Measurements from ENCODE around the gene CCT5.
"Not testable (repeated sequence)": the region's sequence is repeated elsewhere in the genome, so short reads cannot be mapped to it uniquely, and the experiment has no call there.

The CCT5 gene

DNA sequence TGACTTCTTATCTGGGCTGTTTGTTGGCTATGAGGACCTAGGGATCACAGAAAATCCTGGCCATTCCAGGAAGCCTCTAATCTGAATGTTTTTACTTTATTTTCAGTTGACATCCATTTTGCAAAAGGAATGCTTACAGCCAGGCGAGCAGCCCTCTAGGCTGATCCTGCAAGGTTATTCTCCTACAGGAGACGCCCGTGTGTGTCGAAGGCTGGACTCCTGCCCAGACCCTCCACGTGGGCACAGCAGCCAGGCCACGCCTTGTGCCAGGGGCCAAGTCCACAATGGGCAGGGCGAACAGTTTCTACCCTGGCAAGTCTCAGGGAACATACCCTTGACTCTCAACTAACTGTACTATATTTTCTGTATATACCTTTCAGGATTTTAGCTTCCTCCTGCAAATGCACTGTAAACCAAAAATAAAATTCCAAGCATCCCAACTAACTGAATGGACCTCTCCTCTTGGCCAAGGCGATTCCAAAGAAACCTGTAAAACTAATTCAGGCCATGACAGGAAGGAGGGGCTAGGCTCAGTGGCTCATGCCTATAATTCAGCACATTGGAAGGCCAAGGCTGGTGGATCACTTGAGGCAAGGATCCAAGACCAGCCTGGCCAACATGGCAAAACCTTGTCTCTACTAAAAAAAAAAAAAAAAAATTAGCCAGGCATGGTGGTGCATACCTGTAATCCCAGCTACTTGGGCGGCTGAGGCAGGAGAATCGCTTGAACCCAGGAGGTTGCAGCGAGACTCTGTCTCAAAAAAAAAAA lies 51.9 kb downstream of the CCT5 start:
- DNase-seq (ENCODE audit: low read depth, low spot score), result no peak

DNA sequence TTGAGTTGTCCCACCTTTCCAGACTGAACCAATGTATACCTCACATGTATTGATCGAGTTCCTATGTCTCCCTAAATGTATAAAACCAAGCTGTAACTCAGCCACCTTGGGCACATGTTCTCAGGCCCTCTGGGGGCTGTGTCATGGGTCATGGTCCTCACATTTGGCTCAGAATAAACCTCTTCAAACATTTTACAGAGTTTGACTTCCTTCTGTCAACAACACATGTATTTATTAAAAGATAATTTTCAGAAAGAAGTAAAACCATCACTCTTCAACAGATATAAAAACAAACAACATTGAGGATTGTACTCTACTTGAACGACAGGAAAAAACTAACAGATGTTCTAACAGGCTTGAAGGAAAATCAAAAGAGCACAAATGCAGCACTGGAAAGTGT lies 53.1 kb downstream of the CCT5 start:
- DNase-seq (ENCODE audit: low read depth, low spot score), result no peak

DNA sequence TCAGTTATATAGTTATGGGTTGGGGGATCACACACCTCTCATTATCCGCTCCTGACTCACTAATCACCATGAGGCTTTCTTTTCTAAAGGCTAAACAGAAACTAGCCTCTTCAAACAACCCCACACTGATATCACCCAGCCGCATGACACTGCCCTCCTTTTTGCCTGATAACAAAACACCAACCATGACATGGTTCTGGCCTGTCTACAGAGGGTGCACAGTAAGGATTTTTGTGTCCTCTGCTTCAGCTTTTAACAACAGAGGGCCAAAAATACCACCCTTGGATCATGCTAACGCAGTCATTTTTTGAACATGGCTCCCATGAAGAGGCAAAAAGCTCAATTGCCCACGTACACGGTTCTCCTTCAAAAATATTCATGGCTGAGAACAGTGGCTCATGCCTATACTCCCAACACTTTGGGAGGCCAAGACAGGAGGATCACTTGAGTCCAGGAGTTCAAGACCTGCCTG lies 53.7 kb downstream of the CCT5 start:
- DNase-seq (ENCODE audit: low read depth, low spot score), result no peak

DNA sequence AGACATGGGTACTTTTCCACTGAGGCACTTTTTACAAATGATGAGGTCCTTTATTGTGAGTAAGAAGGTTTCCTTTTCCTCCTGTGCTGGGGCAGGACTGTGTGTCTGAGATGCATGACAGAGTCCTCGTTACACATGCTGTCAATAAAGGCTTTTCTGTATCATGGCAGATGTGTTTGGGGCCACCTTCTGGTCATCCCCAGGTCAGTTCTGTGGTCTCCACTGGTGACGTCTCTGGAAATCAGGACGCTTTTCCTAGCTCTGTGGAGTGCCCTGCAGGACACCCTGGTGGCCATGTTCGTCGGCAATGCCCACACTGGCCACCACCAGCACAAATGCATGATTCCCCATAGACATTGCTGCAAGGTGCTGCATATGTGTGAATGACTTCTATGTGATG lies 54.9 kb downstream of the CCT5 start:
- no peak for DNase-seq (ENCODE audit: low read depth, low spot score)

DNA sequence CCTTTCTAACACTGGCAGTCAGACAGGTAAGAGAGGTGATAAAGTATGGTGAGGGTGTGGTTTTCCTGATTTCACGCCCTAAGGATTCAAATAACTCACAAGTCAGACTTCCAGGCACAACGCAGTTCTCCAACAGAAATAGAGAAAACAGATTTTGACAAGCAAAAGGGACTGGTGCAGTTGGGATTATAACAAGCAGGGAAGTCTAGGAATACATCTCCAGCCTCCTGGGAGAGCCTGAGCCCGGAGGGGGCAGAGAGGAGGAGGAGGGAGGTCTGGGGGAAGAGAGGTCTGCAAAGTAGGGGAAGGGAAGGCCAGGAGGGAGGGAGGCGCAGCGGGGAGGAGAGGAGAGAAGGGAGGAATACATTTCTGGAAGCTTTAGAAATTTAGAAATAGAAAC lies 56.0 kb downstream of the CCT5 start:
- DNase-seq (ENCODE audit: low read depth, low spot score), result no peak

DNA sequence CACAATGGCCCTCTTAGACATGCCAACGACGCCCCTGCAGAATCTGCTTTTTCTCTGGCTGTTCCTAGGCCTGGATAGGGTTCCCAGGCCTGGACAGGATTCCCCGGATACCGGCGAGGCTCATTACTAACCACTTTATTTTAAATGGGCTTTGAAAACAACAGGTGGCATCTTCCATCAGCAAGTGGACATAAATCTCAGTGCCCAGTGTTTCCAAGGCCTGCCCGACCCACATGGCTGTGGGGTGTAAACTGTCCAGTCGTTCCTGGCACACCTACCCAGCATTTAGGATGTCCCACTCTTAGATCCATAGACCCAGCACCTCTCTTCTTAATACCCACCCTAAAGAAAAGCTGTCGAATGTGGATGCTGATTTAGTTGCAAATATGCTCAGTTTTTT lies 56.7 kb downstream of the CCT5 start:
- DNase-seq (ENCODE audit: low read depth, low spot score), result no peak

DNA sequence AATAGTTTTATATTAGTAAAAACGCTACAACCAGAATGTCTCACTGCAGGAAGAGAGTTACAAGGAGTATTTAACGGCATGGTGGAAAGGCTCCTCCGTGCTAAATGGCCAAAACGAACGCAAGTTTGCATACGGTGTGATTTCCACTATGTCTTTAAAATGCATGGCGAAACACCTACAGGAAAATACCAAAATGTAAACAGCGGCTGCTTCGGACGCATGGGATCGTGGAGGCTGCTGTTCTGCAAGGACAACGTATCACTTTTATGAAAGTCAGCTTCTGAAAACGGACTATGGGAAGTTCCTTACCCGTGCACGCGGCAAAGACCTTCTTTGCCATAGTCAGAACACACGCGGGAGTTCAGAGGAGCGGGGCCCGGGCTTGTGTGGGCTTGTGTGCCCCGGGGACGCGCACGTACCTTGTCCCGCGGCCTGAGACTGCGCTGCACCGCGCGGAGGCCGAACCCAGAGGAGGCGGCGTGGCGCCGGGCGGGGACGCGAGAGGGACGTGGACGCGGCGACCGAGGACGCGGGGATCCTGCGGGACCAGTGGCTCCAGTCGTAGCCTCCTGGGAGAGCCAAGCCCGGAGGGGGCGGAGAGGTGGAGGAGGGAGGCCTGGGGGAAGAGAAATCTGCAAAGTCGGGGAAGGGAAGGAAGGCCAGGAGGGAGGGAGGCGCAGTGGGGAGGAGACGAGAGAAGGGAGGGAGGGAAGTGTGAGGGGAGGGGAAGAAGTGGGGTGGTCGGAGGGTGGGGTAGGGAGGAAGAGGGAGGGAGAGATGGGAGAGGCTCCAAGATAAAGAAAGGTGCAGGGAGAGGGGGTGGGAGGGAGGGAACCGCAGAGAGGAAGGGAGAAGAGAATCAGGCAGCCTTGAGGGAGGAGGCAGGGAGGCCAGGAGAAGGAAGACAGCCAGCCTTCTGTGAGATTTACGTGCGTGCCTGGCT lies 57.4 kb downstream of the CCT5 start, which contains the start of gene CMBL:
TSS of gene CMBL (minus strand) at position 697 of the 943 bp plus-strand sequence. CDS start 17,140 bp downstream, outside the sequence.
- DNase-seq (ENCODE audit: low read depth, low spot score), result peak; percentile 57

DNA sequence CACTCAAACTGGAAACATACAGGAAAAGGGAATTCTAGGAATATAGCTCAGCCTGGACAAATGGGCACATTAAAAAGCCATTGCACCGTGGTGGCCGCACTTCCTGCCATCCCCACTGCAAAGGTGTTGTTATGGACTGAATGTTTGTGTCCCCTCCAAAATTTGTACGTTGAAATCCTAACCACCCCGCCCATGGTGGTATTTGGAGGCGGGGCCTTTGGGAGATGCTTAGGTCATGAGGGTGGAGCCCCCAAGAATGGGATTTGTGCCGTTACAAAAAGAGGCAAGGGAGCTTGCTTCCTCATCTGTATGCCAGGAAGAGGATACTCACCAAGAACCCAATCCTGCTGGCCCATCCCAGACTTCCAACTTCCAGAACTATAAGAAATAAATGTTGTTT lies 58.8 kb downstream of the CCT5 start:
- peak; percentile 17 for DNase-seq (ENCODE audit: low read depth, low spot score)

DNA sequence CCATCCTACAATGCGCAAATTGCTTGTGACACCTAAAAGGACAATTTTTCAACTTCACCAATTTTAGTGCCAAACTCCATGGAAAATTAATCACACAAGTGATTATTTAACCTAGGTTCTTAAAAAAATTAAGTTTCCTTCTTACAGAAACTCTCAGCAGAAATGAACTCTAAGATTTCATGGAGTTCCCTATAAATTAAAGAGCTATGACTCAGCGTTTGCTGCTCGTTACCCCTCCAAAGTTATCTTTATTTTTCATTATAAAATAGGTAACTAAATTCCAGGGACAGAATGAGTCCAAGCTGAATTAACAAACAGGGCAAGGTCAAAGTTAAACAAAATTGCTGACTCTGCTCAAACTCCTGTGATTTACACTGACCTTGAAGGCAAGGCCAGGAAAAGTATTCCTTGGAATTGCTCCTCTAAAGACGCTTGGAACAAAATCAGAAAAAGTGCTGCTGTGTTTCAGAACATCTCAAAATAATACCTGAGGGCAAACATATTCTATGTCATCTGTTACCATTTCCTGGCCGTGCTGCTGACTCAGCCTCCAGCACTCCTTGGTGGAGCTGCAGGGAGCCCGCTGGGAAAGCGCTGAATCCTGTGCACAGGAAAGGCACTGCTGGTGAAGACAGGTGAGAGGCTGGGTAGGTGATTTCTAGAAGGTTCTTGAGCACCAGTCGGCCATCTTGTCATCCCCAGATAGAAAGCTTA lies 60.1 kb downstream of the CCT5 start:
- peak; percentile 34 for DNase-seq (ENCODE audit: low read depth, low spot score)

DNA sequence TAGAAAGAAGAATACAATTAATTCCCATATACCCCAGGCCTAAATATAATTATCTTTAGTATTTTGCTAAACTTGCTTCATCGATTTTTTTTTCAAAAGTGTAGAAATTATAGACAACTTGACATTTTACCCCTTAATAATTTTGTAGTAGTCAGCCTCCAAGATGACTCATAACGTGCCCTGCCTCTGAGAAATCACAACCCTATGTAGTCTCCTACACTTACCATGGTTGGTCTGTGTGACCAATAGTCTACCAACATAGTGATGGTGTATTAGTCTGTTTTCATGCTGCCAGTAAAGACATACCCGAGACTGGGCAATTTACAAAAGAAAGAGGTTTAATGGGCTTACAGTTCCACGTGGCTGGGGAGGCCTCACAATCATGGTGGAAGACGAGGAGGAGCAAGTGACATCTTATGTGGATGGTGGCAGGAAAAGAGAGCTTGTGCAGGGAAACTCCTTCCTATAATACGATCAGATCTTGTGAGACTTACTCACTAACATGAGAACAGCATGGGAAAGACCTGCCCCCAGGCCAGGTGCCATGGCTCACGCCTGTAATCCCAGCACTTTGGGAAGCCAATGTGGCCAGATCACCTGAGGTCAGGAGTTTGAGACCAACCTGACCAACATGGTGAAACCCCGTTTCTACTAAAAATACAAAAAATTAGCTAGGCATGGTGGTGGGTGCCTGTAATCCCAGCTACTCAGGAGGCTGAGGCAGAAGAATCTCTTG lies 60.9 kb downstream of the CCT5 start:
- DNase-seq (ENCODE audit: low read depth, low spot score), result not testable (repeated sequence)

DNA sequence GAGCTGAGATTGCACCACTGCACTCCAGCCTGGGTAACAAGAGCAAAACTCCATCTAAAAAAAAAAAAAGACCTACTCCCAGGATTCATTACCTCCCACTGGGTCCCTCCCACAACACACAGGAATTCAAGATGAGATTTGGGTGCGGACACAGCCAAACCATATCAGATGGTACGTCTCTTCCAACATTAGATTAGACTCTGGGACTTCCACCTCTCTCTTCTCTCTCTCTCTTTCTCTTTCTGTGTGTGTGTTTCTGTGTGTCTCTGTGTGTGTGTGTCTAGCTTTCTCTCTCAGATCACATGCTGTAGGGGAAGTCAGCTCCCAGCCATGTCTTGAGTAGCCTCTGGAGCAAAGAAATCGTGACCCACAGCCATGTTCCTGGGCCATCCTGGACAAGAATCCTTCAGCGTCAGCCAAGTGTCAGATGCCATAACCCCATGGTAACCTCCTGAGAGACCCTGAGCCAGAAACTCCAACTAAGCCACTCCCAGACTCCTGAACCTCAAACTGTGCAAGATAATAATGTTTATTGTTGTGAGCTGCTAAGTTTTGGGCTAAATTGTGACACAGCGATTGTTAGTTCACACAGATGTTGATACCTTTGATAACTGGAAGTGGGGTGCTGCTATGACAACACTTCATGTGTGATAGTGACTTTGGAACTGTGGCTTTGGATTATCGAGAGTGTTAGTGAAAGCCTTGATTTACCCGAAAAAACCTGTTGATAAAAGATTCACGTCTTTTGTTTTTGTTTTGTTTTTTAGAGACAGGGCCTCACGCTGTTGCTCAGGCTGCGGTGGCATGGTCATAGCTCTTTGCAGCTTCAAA lies 61.7 kb downstream of the CCT5 start:
- DNase-seq (ENCODE audit: low read depth, low spot score), result no peak

DNA sequence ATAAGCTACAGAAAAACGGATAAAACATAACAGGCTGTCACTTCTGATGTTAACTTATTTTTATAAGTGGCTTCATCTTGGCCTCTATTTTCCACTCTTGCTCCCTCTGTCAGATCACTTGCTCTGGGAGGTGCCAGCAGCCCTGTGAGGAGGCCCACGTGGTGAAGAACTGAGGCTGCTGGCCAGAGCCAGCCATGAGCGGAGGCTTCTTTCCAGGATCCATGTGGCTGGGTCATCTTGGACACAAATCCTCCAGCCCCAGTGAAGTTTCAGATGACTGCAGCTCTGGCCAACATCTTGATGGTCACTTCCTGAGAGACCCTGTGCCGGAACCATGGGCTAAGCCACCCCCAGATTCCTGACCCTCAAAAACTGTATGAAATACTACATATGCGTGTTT lies 65.1 kb downstream of the CCT5 start:
- no peak for DNase-seq (ENCODE audit: low read depth, low spot score)
